Measurements from ENCODE around the gene NR1D1. TPM values are rescaled to one million over a fixed set of nuclear protein-coding genes. Genes with fewer than 3 reads are reported as not detected.

The NR1D1 gene
- polyA plus RNA-seq, 1 experiment, result 2.3 TPM

DNA sequence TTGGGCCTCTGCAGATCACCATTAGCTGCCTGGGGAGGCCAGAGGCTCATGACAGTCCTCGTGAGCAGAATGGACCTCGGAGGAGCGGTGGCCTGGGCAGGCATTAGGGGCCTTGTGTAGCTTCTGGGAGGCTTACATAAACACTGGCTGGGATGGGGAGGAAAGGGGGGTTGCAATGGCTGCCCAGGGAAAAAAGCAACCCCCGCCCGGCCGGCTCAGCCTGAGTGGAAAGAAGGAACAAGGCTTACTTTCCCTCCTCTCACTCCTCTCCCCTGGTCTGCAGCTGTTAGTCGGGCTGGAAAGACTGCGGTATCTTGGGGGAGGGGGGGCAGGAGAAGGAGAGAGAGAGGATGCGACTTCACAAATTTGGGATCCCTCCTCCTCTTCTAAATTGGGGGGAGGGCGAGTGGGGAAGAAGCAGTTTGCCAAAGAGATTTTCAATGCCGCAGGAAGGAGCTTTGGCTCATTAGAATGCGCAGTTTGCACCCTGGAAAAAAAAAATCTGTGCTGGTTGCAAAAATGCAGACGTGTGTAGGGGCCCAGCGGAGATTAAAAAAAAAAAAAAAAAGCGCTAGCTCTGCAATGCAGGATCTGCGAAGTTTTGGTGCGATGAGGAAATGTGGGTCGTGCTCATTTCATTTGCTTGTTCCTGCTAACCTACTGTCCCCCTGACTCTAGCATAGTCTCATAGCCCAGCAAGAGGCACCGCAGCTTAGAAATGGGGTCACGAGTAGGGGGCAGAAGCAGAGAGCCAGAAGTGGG, 6.6 kb upstream of the NR1D1 start:
- no peak for DNase-seq (ENCODE audit: low read depth)
- H3K4me3 ChIP-seq (ENCODE audit: low read depth, low read length), result no peak overlapping the region
- ChIA-PET CTCF (interaction anchor here (0.7 to 1.8 kb wide), 12 partner anchors 12 to 559 kb away, joined by 3 to 8 read pairs (median 3); partner anchors contain the start of gene CSF3), POLR2A (interaction anchor here (0.6 to 0.7 kb wide), 2 partner anchors 9 to 297 kb away, joined by 3 read pairs; no protein-coding TSS in a partner anchor)
- TF ChIP-seq, protein P1, sequence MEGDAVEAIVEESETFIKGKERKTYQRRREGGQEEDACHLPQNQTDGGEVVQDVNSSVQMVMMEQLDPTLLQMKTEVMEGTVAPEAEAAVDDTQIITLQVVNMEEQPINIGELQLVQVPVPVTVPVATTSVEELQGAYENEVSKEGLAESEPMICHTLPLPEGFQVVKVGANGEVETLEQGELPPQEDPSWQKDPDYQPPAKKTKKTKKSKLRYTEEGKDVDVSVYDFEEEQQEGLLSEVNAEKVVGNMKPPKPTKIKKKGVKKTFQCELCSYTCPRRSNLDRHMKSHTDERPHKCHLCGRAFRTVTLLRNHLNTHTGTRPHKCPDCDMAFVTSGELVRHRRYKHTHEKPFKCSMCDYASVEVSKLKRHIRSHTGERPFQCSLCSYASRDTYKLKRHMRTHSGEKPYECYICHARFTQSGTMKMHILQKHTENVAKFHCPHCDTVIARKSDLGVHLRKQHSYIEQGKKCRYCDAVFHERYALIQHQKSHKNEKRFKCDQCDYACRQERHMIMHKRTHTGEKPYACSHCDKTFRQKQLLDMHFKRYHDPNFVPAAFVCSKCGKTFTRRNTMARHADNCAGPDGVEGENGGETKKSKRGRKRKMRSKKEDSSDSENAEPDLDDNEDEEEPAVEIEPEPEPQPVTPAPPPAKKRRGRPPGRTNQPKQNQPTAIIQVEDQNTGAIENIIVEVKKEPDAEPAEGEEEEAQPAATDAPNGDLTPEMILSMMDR (IDR thresholded peaks at IDR 0.05; ENCODE audit: insufficient read depth, low read depth, low read length), result no peak
- H3K27me3 ChIP-seq (ENCODE audit: control insufficient read depth, insufficient read depth, low read length), result no peaks in the 10 kb centered on the region
- no peaks in the 10 kb centered on the region for H3K36me3 ChIP-seq (ENCODE audit: control insufficient read depth, insufficient read depth, low read length)

GRCh38 chr17:40105861-40106759, 5.7 kb upstream of the NR1D1 start:
- DNase-seq (ENCODE audit: low read depth), result no peak
- POLR2A ChIA-PET, result no interaction called here
- no peak overlapping the region for H3K4me3 ChIP-seq (ENCODE audit: low read depth, low read length)
- TF ChIP-seq, protein P1 (IDR thresholded peaks at IDR 0.05; ENCODE audit: insufficient read depth, low read depth, low read length), result no peak
- CTCF ChIA-PET, result interaction anchor here (0.7 to 1.8 kb wide), 13 partner anchors 7 to 558 kb away, joined by 3 to 8 read pairs (median 3); partner anchors contain the start of gene CSF3
- no peaks in the 10 kb centered on the region for H3K27me3 ChIP-seq (ENCODE audit: control insufficient read depth, insufficient read depth, low read length)
- no peaks in the 10 kb centered on the region for H3K36me3 ChIP-seq (ENCODE audit: control insufficient read depth, insufficient read depth, low read length)

GRCh38 chr17:40104594-40105486, 4.5 kb upstream of the NR1D1 start:
- Histone ChIP-seq H3K4me3 (ENCODE audit: low read depth, low read length) (no peak overlapping the region), H3K27me3 (ENCODE audit: control insufficient read depth, insufficient read depth, low read length) (no peaks in the 10 kb centered on the region), H3K36me3 (ENCODE audit: control insufficient read depth, insufficient read depth, low read length) (no peaks in the 10 kb centered on the region)
- TF ChIP-seq, protein P1 (IDR thresholded peaks at IDR 0.05; ENCODE audit: insufficient read depth, low read depth, low read length), result no peak
- POLR2A ChIA-PET, result no interaction called here
- CTCF ChIA-PET, result interaction anchor here (1.0 to 1.3 kb wide), 4 partner anchors 8 to 35 kb away, joined by 3 to 5 read pairs (median 4); no protein-coding TSS in a partner anchor
- DNase-seq (ENCODE audit: low read depth), result no peak

DNA sequence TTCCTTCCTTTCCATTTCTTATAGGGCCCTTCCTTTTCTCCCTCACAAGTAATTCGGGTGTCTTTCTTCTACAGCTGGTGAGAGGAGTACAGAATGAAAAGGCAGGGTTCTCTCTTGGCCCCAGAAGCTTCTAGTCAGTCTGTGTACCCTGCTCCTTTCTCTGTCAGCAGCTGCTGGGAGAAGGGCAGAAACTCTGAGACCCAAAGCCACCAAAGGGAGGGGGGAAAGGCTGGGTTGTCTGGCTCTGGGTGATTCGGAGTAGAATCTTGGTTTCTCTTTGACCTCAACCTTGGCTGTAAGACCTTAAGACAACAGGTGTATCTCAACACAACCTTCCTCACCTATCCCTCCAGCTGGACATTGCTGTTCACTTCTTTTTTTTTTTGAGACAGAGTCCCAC, 3.3 kb upstream of the NR1D1 start:
- TF ChIP-seq, protein P1 (IDR thresholded peaks at IDR 0.05; ENCODE audit: insufficient read depth, low read depth, low read length), result no peak
- H3K4me3 ChIP-seq (ENCODE audit: low read depth, low read length), result no peak overlapping the region
- no peak for DNase-seq (ENCODE audit: low read depth)
- H3K36me3 ChIP-seq (ENCODE audit: control insufficient read depth, insufficient read depth, low read length), result no peaks in the 10 kb centered on the region
- H3K27me3 ChIP-seq (ENCODE audit: control insufficient read depth, insufficient read depth, low read length), result no peaks in the 10 kb centered on the region
- POLR2A ChIA-PET, result no interaction called here
- CTCF ChIA-PET, result interaction anchor here (0.6 to 7.8 kb wide), 3 partner anchors 8 to 65 kb away, joined by 4 to 84 read pairs (median 4); no protein-coding TSS in a partner anchor
